ENCODE data around the gene PPP4R4.
"Not testable (repeated sequence)": the region's sequence is repeated elsewhere in the genome, so short reads cannot be mapped to it uniquely, and the experiment has no call there.

PPP4R4 gene

DNA sequence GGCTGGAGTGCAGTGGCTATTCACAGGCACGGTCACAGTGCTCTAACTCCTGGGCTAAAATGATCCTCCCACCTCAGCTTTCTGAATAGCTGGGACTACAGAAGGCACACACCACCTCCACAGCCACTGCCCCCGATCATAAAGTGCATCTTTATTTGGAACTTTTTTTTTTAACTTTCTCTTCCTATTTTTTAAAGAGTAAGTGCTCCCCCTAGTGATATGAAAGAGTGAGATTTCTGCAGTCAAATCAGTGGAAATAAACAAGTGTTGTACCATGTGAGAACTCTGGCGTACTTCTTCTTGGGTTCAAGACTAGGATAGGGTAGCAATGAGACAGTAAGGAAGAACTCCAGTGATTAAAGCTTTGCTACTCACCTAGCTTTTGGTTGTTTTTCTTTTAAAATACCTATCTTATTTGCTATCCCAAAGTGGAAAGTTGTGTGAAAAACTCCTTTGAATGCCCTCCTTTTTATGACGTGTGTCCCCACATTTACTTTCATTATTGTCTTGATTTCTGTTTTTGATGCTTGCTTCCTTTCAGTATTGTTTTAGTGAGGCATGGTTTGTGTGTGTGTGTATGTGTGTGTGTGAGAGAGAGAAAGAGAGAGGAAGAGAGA lies 6.6 kb downstream of the PPP4R4 start:
- no peak for DNase-seq

DNA sequence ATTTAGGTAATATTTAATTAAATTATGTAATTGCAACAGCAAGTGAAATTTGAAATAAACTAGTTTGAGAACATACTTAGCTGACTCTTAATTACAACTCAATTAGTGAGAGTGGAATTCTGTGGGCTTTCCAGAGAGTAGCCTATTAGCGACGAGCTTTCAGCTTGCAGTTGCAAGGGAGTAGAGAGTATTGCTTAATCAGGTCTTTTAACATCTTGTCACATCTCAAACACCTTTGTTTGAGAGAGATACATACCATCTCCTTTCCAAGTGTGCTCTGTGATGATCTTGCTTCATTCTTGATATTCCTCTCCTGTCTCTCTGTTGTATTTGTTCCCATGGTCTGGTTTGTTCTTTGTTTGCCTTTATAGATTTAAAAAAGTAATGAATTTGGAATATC lies 7.7 kb downstream of the PPP4R4 start:
- no peak for DNase-seq

DNA sequence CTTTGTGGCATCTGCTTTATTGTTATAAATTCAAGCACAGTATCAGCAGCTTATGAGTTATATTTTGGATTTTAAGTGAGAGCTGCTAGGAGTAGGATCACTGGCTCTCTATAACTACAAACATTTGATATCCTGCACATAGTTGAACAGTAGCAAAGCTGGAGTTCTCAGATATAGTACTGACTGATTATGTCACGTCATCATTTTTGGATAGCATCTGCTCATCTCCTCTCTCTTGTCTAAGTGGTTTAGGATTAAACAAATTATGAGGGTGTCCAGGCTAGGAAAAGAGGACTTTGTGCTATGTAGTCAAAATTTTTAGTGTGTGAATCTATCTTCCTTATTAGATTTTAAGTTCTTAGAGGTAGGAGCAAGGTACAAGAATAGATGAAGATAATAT lies 18.4 kb downstream of the PPP4R4 start:
- no peak for DNase-seq

DNA sequence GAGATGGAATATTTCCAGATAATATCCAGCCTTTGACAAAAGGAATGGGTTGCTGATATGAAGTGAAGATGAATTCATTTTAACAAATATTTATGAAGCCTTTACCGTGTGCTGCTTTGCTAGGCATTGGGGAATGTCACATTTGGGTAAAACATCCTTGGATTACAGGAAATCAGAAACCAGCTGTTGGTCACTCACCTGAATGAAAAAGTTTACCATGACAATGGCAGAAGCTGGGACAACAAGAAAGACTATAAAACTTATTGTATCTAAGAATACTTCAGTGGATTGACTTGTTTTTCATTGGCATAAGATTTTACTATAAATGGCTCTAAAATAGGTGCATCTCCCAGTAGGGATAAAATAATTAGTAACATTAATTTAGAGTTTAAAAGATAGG lies 19.7 kb downstream of the PPP4R4 start:
- DNase-seq: no peak

DNA sequence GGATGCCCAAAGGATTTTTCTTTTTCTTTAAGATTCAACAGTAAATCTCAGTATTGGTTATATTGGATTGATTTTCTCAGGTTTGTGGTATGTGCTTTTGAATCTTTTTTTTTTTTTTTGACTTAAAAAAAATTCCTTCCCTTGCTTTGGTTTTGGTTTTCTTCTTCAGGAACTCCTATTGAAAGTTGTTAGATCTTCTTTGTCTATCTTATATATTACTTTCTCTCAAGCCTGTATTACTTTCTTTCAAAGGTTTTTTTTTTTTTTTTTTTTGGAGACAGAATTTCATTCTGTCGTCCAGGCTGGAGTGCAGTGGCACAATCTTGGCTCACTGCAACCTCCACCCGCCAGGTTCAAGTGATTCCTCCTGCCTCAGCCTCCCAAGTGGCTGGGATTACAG lies 21.9 kb downstream of the PPP4R4 start:
- DNase-seq: no peak

DNA sequence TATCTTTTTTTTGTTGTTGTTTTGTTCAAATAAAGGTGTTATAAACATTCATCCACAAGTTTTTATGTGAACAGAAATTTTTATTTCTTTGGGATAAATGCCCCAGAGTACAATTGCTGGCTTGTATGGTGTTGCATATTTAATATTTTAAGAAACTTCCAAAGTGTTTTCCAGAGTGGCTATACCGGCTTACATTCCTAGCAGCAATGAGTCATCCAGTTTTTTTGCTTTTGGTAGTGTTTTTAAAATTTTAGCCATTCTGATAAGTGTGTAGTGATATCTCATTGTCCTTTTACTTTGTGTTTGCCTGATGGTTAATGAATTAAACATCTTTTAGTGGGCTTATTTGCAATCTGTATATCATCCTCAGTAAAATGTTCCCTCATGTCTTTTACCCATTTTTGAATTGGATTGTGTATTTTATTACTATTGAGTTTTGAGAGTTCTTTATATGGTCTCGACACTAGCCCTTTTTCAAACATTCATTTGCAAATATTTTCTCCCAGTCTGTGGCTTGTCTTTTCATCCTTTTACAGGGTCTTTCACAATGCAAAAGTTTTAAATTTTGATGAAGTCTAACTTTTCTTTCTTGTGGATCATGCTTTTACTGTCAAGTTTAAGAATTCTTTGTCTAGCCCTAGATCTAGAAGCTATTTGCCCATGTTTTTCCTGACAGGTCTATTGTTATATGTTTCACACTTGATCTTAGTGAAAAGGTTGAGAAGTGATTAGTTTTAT lies 29.5 kb downstream of the PPP4R4 start:
- no peak for DNase-seq

DNA sequence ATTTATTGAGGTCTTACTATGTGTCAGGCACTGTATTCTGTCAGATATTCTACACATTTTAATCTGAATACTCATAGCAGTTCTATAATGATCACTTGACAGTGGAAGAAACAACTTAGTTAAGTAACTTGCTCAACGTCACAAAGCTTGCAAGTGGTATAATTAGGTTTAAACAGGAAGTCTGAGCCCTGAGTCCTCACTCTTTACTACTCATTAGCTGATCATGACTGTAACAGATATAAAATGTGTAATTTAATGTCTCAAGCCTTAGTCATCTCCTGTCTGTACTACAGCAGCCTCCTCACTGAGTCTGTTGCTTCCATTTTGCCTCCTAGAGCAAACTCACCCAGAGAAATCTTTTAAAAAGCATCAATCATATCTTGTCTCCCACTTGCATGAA lies 38.9 kb downstream of the PPP4R4 start:
- no peak for DNase-seq

DNA sequence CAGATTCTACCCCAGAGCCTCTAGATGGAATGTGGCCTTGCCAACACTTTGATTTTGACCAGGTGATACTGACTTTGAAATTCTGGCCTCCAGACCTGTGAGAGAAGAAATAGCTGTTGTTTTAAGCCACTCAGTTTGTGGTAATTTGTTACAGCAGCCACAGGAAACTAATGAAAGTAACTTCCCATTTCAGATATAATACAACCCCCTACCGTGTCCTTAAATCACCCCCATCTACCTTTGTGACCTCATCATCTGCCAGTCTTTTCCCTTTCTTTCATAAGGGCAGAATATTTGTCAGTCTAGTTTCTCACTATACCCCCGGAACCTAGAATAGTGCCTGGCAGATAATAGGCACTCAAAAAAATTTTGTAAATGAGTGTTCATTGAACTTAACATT lies 39.6 kb downstream of the PPP4R4 start:
- DNase-seq: no peak

DNA sequence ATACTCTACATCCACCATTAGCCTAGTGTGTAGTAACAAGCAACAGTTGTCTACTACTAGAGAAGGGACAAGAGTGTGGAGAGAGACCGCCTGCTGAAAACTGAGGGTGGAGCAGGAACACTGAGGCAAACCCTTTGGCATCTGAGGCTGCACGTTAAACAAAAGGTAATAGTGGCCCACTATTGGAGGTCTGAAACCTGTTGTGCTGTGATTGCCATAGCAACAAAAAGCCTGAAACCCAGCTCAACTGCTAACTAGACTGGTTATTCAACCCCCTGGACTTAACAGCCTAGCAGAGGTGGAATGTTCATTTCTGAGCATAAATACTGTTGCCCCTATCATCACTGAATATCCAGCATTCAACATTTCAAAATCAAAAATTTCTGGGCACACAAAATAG lies 43.0 kb downstream of the PPP4R4 start:
- DNase-seq: no peak

DNA sequence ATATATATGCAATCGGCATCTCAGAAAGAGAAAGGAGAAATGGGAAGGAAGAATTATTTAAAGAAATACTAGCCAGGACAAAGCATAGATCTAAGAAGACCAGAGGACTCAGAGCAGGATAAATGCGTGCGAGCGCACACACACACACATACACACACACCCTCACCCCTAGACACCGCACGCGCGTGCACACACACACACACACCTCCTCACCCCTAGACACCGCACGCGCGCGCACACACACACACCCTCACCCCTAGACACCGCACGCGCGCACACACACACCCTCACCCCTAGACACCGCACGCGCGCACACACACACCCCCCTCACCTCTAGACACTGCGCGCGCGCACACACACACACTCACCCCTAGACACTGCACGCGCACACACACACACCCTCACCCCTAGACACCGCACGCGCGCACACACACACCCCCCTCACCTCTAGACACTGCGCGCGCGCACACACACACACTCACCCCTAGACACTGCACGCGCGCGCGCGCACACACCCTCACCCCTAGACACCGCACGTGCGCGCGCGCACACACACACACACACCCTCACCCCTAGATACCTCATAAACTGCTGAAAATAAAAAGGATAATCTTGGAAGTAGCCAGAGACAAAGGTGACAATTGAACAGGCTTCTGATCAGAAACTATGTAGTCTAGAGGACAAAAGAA lies 44.2 kb downstream of the PPP4R4 start:
- not testable (repeated sequence) for DNase-seq

DNA sequence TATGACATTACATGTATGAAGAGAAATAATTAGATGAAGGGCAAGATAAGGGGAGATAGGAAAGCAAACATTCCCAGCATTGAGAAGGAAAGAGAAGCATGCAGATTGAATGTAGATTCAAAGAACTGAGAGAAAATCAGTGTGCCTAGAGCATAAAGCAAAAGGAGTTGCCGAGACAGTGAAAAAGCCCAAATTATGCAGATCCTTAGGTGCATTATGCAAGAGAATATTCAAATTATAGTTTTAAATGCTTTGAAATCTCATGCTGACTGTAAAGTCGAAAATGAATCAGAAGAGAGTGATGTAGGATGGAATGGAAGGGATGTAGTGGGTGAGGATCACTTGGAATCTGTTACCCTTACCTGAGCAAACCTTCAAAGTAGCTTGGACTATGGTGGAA lies 49.9 kb downstream of the PPP4R4 start:
- no peak for DNase-seq

DNA sequence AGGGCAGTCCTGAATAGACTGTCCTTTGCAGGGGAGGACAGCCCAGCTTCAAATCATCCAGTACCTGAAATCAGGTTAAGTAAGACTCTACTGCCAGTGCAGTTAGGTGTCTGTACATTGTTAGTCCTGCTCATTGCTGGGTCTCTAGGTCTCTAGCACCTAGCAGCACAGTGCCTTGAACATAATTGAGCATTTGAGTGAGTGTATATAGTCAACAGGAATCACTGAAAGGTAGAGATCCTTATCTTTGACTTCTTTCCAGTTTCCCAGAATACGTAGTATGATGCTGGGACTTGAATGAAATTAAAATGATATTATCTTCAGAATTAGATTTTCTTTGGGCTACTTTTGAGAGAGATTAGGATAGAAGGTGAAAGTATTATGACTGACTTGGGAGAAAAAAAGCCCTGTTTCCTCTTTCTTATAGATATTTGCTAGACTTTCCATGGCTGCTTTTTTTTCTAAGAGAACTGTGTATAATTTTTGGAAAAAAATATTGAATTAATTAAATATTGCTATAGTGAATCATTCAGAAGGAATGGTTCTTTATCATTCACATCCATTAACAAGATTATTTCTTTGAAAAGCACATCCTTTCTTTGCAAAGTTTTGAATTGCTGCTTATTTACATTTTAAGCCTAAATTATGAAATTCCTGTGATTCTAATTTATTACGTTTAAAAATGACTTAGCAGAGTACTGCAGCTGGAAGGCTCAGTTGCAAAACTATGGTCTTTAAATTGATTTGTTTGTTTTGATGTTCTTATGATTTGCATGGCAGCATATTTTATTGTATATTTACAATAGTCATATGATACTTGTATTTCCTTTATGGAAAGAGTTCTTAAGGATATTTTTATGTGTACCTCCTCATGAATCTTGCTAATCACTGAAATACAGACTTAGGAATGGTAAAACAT lies 51.6 kb downstream of the PPP4R4 start:
- DNase-seq: no peak

DNA sequence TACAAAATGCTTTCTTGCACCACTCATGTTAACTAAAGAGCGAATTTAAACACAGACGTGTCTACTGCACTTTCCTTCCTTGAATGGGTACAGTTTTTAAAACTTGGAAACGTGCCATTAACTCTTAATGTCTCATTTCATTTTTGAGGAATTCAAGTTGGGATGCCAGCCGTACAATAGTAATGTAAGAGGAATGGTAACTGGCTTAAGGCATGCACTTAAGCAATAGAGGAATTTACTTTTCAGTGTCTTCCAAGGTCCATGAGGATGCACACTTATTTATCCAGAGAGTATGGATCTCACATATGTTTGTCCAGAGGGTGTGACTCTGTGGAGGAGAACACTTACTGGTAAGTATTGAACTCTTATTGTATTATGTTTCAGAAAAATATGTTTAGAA lies 52.9 kb downstream of the PPP4R4 start:
- no peak for DNase-seq

DNA sequence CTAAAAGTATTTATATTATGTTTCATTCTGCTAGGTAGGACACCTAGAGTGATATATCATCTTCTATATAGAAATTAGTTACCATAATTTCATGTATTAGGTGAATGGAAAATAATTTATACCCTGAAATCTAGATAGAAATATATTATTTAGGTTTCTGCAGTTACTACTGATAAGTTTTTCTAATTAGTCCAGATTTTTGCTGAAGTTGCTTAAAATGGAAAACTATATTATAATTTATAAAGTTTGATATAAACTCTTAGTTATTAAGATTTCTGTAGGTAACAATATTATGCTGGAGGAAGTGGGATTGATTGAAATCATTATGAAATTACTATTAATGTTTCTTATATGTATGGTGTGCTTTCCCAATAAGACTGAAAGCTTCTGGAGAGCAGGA lies 62.9 kb downstream of the PPP4R4 start:
- no peak for DNase-seq

DNA sequence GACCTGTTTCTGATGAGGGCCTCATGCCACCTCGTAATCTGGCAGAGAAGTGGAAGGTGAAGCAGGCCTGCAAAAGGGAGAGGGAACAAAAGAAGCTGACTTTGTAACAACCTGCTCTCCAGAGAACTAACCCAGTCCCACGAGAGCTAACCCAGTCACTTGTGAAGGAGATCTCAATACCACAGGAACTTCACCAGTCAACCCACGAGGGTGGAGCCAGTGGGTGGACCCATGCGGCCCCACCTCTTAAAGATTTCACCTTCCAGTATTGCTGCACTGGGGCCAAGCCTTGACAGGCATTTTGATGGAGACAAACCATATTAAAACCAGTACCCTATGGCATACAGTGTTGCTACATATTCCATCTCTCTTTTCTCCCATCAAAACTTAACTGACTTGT lies 63.9 kb downstream of the PPP4R4 start:
- no peak for DNase-seq

DNA sequence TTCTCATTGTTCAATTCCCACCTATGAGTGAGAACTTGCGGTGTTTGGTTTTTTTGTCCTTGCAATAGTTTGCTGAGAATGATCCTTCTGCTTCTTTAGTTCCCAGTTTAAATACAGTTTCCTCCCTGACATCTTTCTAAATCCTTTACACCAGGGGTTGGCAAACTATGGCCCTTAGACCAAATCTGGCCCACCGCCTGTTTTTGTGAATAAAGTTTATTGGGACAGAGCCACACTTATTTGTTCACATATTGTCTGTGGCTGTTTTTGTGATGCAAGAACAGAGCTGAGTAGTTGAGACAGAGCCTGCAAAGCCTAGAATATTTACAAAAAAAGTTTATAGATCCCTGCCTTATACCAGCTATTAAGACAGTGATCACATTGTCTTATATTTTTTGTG lies 65.3 kb downstream of the PPP4R4 start:
- DNase-seq: no peak

DNA sequence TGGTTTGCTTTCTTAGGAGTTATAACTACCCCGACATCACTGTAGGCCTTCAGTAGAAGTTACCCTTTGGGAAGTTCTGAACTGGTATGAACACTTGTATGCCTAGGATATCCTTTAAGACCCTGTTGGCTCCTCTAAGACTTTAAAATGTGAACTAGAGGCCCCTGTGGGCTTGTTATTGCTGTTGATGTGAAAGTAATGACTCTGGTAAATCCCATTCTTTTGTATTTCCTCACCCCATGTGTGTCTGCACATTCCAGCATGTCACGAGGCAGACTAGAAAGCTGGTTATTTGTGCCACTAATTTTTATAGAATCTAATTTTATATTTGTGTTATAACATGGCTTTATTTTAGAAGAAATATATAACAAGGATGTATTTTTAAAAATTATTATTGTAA lies 70.1 kb downstream of the PPP4R4 start:
- no peak for DNase-seq

DNA sequence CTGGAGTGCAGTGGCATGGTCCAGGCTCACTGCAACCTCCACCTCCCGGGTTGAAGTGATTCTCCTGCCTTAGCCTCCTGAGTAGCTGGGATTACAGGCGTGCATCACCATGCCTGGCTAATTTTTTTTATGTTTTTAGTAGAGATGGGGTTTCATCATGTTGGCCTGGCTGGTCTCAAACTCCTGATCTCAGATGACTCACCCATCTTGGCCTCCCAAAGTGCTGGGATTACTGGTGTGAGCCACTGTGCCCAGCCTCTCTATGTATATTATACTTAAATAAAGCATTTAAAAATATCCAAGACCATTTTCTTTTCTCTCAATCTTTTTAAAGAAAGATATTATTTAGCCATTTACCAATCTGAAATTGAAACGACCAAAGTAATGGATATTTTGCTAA lies 90.1 kb downstream of the PPP4R4 start:
- DNase-seq: not testable (repeated sequence)

DNA sequence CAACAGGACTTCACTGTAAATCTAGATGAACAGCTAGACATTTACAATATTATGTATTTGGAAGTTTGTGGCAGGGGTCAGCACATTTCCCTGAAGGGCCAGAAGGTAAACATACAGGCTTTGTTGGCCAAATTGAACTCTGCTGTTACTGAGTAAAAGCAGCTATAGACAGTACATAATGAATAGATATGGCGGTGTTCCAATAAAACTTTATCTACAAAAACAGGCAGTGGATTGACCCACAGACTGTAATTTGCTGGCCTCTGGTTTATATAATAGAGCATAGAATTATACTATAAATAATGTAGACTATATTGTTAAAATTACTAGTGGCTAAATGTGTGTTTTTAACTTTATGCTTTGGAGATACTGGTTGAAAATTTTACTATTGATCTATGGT lies 93.2 kb downstream of the PPP4R4 start:
- no peak for DNase-seq

DNA sequence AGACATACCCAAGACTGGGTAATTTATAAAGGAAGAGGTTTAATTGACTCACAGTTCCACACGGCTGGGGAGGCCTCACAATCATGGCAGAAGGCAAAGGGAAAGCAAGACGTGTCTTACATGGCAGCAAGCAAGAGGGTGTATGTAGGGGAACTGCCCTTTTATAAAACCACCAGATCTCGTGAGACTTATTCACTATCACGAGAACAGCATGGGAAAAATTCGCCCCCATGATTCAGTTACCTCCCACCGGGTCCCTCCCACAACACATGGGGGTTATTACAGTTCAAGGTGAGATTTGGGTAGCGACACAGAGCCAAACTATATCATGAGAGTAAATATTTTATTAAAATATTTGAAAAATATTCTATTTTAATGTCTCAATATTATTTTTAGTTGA lies 94.5 kb downstream of the PPP4R4 start:
- DNase-seq: not testable (repeated sequence)

DNA sequence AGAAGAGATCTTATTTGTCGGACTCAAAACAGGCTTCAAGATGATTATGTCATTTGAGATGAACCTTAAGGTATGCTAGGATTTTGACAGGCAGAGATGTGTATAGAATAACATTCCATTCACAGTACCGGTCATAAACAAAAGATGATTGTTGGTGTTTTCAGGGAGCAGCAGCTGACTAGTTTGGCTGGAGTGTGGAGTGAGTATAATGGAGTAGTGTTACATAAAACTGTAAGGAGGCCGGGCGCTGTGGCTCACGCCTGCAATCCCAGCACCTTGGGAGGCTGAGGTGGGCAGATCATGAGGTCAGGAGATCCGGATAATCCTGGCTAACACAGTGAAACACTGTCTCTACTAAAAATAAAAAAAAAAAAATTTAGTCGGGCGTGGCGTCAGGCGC lies 95.0 kb downstream of the PPP4R4 start:
- DNase-seq: no peak

DNA sequence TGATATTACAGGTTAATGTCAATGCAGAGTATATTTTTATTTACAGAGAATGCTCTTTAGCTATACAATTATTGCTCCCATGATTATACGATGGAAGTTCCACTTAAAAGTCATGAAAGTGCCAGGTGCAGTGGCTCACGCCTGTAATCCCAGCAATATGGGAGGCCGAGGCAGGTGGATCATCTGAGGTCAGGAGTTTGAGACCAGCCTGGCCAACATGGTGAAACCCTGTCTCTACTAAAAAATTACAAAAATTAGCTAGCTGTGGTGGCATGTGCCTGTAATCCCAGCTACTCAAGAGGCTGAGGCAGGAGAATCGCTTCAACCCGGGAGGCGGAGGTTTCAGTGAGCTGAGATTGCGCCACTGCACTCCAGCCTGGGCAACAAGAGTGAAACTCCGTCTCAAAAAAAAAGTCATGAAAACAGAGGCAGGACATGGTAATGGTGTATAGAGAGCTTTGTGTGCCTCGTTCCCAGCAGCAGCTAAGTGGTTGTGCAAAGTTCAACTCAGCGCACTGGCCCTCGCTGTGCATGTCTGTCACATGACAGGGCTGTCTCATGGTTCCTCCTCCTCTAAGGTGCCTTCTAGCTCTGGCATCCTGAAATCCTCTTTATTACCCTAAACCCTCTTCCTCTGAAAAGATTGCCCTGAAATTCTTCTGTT lies 102.9 kb downstream of the PPP4R4 start:
- not testable (repeated sequence) for DNase-seq

DNA sequence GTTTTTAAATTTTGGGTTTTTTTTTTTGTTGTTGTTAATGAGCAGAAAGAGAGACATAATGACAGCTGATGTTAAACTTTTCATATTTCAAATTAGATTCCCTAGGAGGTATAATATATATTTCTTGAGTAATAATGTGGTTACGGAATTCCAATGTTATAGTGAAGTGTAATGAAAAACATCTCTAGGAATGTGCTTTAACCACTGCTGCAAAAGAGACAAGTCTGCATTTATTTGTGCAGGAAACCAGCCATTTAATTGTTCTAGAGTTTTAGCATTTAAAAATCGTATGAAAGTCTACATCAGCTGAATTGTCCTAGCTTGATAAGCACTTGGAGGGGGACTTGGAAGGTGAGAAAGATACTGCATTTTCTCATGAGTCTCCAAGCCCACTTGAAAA lies 104.6 kb downstream of the PPP4R4 start:
- no peak for DNase-seq

Data from NCI-H187 treated with DMSO at 0.1 percent for 48 hours (cell line).